SK-N-MC (cell line): ENCODE results near the gene ZNF81.

Experiments used
- EZH2 ChIP-seq: fragments of 200-600 bp; sonication (generic); IDR thresholded peaks from one replicate; pipeline ENCODE4 v1.6.1; 2017; ENCODE audit warnings: antibody characterized with exemption
- POLR2AphosphoS5 ChIP-seq: IDR thresholded peaks from 2 replicates; pipeline ENCODE4 v1.6.1; 2012; ENCODE audit warnings: mild to moderate bottlenecking, low read depth, low read length, borderline replicate concordance

- TF ChIP-seq POLR2AphosphoS5 (no peak), EZH2 (no peak)
Observed at GRCh38 chrX:47958761-47959342, 122.2 kb downstream of the ZNF81 start.
